RKO (cell line): ENCODE results near the gene AQP12B.
"Not testable (repeated sequence)": the region's sequence is repeated elsewhere in the genome, so short reads cannot be mapped to it uniquely, and the experiment has no call there.

ENCODE experiments used
- DNase-seq: peaks from one replicate; pipeline ENCODE4 v3.0.0-alpha.2; 2016; ENCODE audit warnings: low spot score

The AQP12B gene

GRCh38 chr2:240682431-240683224 is at the start of gene AQP12B:
Gene AQP12B (minus strand): TSS chr2:240682885. CDS start chr2:240682837, 48 bp downstream.
- not testable (repeated sequence) for DNase-seq

- no peak for DNase-seq
Measured at GRCh38 chr2:240732184-240732583, 49.5 kb upstream of the AQP12B start.

- no peak for DNase-seq
Measured at GRCh38 chr2:240731178-240731545, 48.5 kb upstream of the AQP12B start.

DNA sequence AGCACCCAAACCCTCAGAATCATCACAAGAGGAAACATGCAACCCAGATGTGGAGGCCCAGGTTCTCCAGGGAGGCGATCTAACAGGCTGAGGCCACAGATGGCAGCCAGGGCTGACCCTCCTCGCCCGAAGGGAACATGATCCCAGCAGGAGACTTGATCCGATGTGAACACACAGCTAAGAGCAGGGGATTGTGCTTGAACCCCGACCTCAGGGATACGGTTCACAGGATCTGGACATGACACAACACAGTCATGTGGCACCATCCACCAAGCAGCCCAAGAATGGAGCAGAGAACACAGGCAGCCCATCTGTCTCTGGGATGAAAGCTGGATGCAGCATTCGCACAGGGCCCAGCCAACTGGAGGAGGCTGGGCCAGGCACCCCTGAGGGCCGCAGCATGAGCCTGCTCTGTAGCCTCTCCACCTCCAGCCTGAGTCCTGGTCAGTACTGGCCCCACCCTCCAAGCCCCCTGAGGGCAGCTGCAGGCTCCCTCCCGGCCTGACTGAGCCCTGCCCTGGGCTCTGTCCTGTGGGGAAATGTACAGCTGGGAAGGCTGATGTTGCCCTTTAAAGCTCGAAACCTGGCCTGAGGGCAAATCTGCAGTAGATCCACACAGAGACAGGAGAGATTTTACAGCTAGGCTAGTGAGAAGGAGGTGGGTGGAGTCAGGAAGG is 48.0 kb upstream of the AQP12B start:
- DNase-seq = no peak

DNA sequence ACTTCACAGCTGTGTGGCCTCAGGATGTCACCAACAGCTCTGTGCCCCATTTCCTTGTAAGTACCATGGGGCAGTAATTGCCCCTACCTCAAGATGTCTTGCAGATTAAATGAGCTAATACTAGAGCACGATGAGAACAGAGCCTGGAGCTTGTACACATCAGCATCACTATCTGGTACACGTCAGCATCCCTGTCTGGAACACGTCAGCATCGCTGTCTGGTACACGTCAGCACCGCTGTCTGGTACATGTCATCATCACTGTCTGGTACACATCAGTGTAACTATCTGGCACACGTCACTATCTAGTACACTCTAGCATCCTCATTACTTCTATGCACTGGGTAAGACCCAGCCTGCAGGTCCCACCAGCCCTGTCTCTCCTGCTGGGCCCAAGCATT is 46.1 kb upstream of the AQP12B start:
- DNase-seq = peak; percentile 40

- no peak for DNase-seq
Measured at GRCh38 chr2:240728361-240728760, 45.7 kb upstream of the AQP12B start.

DNA sequence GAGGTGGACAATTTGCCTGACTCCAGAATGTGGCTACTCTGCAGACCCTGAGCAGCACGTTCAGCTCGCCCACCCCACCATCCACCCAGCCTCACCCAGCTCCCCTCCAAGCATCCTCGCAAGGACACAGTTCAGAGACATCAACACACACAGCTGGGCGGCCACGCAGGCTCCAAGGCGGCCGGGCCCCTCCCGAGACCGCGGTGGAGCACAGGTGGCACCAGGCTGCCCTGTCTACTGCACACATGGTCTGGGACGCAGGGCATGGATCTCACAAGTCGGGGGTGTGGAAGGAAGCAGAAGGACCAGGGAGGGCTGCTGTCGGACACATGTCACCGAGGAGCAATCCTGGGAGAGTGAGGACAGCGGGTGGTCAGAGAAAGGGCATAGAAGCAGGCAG is 45.2 kb upstream of the AQP12B start:
- no peak for DNase-seq

DNA sequence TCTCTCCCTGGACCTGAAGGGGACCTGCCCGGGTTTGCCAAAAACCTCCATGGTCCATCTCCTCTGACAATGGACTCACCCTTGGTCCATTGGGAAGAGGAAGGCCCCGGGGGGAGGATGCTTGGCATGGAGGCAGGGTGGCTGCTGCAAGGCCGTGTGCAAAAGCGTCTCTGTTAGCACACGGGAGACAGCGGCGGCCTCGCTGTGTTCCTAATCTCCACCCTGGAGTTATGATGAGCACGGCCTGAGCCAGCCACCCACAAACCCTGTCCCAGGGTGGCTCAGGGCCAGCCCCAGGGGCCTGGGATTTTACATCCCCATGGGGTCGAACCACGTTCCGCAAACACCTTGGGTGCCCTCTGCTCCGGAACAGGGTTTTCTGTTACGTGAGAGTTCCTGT is 44.8 kb upstream of the AQP12B start:
- no peak for DNase-seq

- no peak for DNase-seq
Measured at GRCh38 chr2:240726876-240727275, 44.2 kb upstream of the AQP12B start.

DNA sequence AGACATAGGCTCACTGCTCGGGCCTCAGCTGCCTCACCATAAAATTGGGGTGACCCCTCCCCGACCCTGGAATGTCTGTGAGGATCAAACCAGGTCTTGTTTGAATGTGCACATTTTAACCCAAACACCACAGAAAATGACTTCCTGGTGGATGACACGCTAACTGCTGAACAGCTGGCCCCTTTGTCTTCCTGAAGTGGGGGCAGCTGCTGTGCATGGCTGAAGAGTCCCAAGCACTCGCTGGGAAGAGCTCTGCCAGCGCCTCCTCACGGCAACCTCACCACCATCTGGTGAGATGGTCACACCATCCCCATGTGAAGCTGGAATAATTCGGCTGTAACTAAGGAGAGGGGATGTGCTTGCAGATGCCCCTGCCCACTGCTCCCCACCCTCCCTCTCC is 43.0 kb upstream of the AQP12B start:
- DNase-seq = no peak

GRCh38 chr2:240725266-240725665 is 42.6 kb upstream of the AQP12B start:
- no peak for DNase-seq

DNA sequence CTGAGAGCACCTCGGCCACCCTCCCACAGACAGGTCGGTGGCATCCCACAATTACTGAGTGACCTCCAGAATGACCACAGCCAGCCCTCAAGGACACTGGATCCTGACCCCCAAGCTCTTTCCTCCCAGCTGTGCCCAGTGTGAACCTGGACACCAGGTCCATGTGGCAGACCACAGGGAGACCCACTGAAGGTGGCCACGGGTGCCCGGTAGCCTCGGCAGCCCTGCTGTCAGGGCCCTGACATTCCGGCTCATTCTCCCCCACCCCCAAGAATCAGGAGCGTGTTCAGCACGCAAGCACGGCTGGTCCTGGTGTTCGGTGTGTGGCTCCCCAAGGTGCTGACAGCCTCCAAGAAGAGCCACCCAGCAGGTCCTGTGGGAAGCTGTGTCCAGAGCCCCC is 41.7 kb upstream of the AQP12B start:
- DNase-seq = no peak

- no peak for DNase-seq
Measured at GRCh38 chr2:240723851-240724250, 41.2 kb upstream of the AQP12B start.

GRCh38 chr2:240722796-240723735 is 40.4 kb upstream of the AQP12B start:
- DNase-seq = no peak

- no peak for DNase-seq
Measured at GRCh38 chr2:240722376-240722775, 39.7 kb upstream of the AQP12B start.

DNA sequence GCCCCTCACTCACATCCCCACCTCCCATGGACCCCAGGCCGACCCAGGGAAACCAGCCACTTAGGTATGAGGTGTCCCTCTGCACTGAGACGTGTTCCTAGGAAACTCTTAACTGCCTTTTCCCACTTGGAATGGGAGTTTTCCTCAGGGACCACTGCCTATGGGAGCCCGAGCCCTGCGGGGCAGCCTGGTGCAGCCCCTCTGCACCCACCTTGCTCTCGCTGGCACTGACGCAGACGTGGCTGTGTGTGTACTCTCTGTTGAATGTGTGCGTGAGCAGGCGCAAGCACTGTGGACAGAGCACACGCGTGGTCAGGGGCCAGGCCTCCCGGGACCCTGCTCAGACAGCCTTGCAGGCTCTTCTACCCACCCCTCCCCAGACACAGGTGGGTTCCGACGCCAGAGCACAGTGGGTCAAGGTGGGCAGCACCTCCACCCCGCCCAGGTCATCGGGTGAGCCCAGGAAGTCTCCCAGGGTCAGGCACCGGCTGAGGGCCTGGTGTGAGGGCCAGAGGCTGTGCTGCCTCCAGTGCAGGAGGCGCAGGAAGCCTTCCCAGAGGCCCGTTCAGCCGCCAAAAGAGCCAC is 39.0 kb upstream of the AQP12B start:
- no peak for DNase-seq

GRCh38 chr2:240720686-240721595 is 38.3 kb upstream of the AQP12B start:
- DNase-seq = no peak

DNA sequence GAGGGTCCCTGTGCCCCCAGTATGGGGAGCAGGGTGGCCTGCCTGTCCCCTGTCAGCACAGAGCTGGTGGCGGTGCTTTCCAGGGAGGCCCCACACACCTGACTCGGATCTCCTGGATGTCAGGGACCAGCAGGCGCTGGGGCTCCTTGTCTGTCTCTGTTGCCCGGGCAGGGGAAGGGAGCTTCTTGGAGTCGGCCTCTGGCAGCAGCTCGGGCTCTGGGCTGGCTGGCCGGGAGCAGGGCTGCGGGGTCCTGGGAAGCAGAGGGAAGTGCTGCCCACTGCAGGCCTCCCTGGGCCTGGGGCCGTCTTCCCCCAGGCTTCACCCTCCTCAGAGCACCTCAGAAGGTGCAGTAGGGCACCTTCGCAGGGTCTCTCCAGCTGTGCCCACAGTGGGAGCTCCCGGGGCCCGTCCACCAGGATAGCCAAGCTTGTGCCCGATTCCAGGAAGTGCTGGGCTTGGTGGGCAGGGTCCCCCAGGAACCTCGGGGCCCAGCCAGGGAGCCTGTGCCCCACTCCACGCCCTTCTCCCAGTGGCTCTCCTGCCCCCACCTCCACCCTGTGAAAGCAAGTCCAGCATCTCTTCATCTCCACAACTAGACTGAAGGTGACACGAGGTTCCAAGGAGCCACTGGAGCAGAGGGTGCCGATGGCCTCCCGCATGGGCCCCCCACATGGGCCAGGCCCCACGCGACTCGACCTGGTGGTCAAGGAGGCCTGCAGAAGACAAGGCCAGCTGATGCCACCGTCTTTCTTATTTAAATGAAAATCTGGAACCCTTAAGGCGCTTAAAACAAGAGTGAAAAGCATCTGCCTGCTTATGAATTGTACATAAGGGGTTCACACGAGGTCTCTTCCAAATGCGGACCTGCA is 37.2 kb upstream of the AQP12B start:
- no peak for DNase-seq

DNA sequence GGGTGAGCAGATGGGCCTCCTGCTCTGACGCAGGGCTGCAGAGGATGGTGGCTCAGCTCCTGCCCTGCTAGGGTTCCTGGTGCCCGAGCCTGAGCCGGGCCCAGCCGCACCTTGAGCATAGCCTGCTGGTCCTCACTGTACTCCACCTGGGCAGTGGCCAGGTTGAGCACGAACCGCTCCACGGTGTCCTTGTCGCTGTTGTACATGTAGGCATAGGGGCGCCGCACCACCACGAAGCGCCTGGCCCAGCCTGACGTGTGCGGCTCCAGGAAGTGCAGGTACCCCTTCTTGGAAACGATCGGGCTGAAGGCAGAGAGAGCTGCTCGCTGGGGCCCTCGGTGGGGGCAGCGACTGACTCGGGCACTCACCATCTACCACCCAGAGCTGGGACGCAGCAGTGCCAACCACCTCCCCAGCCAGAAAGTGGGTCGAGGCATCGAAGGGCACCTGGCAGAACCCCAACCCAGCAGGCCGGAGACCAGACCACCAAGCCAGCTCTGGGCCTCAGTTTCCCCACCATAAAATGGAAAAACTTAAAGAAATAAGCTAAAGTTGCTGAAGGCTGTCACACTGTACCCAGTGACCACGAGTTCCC is 36.3 kb upstream of the AQP12B start:
- DNase-seq = no peak
